Caco-2 (cell line): ENCODE measurements around the gene GABRR2. TPM values are rescaled to one million over a fixed set of nuclear protein-coding genes. Genes with fewer than 3 reads are reported as not detected.

Source experiments
- BruUV-seq: library from RNA; stranded (reverse); fragments of 400-500 nt; replicated peaks from 2 replicates; lab custom pipeline; 2021; lab: Mats Ljungman, UMichigan
- CTCF ChIA-PET: fragments of 300-600 bp; sonication (Branson Sonifier 250); formaldehyde crosslinking; loops from one replicate; lab custom pipeline; 2022; ENCODE audit warnings: antibody characterized with exemption; lab: Charles Lee
- POLR2A ChIA-PET: fragments of 300-600 bp; sonication (Branson Sonifier 250); formaldehyde crosslinking; loops from one replicate; lab custom pipeline; 2022; ENCODE audit warnings: antibody characterized with exemption; lab: Charles Lee
- DNase-seq, 2 experiments: peaks; one replicate each; pipeline versions ENCODE4 v3.0.0 to v3.0.0-alpha.2; 2020 to 2022
- H3K27me3 ChIP-seq: replicated peaks from 2 replicates; pipeline ENCODE4 v1.6.0; 2011; ENCODE audit warnings: low read length; ENCODE audit not compliant: control insufficient read depth, insufficient read depth
- H3K36me3 ChIP-seq: 2 replicates; pipeline ENCODE4 v1.5.1; 2011; ENCODE audit warnings: low read length; ENCODE audit not compliant: control insufficient read depth, insufficient read depth
- H3K4me1 ChIP-seq: fragments of 250-450 bp; sonication (Bioruptor Pico); 2 replicates; pipeline ENCODE4 v1.5.1; 2020; ENCODE audit warnings: mild to moderate bottlenecking
- H3K4me3 ChIP-seq: 2 replicates; pipeline ENCODE4 v1.5.1; 2011; ENCODE audit warnings: low read depth, mild to moderate bottlenecking, control low read depth, low read length
- H3K9me3 ChIP-seq: fragments of 250-450 bp; sonication (Bioruptor Pico); 2 replicates; pipeline ENCODE4 v1.5.1; 2020; ENCODE audit warnings: mild to moderate bottlenecking, moderate library complexity
- H3K27ac Mint-ChIP-seq: one replicate; pipeline ENCODE4 v1.8.0; 2022; ENCODE audit warnings: mixed read lengths; ENCODE audit not compliant: unreplicated experiment
- H3K27me3 Mint-ChIP-seq: one replicate; pipeline ENCODE4 v1.8.0; 2022; ENCODE audit warnings: mixed read lengths; ENCODE audit not compliant: insufficient read depth, unreplicated experiment
- H3K36me3 Mint-ChIP-seq: one replicate; pipeline ENCODE4 v1.8.0; 2022; ENCODE audit warnings: mild to moderate bottlenecking, mixed read lengths; ENCODE audit not compliant: insufficient read depth, unreplicated experiment
- H3K4me1 Mint-ChIP-seq: one replicate; pipeline ENCODE4 v1.8.0; 2022; ENCODE audit warnings: low read depth, mixed read lengths; ENCODE audit not compliant: unreplicated experiment
- H3K4me3 Mint-ChIP-seq: one replicate; pipeline ENCODE4 v1.8.0; 2022; ENCODE audit warnings: mild to moderate bottlenecking, moderate library complexity, mixed read lengths; ENCODE audit not compliant: unreplicated experiment
- H3K9me3 Mint-ChIP-seq: one replicate; pipeline ENCODE4 v1.8.0; 2022; ENCODE audit warnings: mixed read lengths; ENCODE audit not compliant: unreplicated experiment
- intact Hi-C: fragments of 100-400 bp; cut with micrococcal nuclease; formaldehyde crosslinking; loops from one replicate; pipeline ENCODE4 v1.10.0; 2022; ENCODE audit not compliant: unreplicated experiment
- total RNA-seq: library from RNA; stranded (reverse); gene quantifications from 2 replicates; pipeline ENCODE4 v1.2.3, GENCODE V29; 2022
- TF ChIP-seq, protein P1 (sequence below), 2 experiments: fragments of 200-600 bp in 1 of 2; IDR thresholded peaks; 1 replicate in 1 of 2; 2 replicates in 1 of 2; pipeline versions ENCODE4 v1.5.1 to v1.8.0; 2011 to 2022; ENCODE audit warnings: antibody characterized with exemption in 1 of 2, control low read depth in 1 of 2, inconsistent platforms in 1 of 2, low read depth in 1 of 2, low read length in 1 of 2, mild to moderate bottlenecking in 1 of 2, moderate library complexity in 1 of 2; ENCODE audit not compliant: insufficient read depth in 1 of 2, severe bottlenecking in 1 of 2, unreplicated experiment in 1 of 2

GABRR2 gene
- total RNA-seq, 1 experiment from 2014 or later: 0.29 TPM

DNA sequence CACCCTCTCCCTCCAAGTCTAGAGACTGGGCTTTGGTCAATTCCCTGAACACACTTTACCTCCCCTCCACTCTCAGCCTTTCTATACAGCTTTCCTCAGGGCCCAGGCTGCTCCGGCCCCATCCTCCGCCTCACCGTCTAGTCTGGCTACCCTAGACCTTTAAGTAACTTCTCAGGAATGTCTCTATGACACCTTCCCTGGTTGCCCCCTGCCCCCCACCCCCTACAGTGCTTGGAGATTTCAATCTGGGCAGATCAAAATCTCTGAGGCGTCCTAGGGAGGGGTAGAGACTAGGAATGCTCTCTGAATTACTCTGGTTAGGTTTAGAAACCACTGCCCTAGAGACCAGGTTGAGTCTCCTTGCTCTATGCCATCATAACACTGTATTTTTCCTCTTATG, 31.3 kb upstream of the GABRR2 start:
- Histone ChIP-seq H3K9me3 (no peaks in the 10 kb centered on the region), H3K4me1 (peaks cover 34% of the 10 kb centered on the region), H3K4me3 (no peak overlapping the region), H3K36me3 (no peaks in the 10 kb centered on the region), H3K27me3 (no peaks in the 10 kb centered on the region)
- H3K36me3 Mint-ChIP-seq: peaks cover 4% of the 10 kb centered on the region
- no peaks in the 10 kb centered on the region for H3K27me3 Mint-ChIP-seq
- no peak for DNase-seq
- H3K4me3 Mint-ChIP-seq: no peak overlapping the region
- peaks cover 31% of the 10 kb centered on the region for H3K4me1 Mint-ChIP-seq
- ChIA-PET POLR2A (interaction anchor here (0.6 kb wide), 1 partner anchor 13 kb away, joined by 5 read pairs; no protein-coding TSS in a partner anchor), CTCF (no interaction called here)
- intact Hi-C loops: no loop called here
- no TSS peak for BruUV-seq
- H3K9me3 Mint-ChIP-seq: no peaks in the 10 kb centered on the region
- TF ChIP-seq, protein P1, sequence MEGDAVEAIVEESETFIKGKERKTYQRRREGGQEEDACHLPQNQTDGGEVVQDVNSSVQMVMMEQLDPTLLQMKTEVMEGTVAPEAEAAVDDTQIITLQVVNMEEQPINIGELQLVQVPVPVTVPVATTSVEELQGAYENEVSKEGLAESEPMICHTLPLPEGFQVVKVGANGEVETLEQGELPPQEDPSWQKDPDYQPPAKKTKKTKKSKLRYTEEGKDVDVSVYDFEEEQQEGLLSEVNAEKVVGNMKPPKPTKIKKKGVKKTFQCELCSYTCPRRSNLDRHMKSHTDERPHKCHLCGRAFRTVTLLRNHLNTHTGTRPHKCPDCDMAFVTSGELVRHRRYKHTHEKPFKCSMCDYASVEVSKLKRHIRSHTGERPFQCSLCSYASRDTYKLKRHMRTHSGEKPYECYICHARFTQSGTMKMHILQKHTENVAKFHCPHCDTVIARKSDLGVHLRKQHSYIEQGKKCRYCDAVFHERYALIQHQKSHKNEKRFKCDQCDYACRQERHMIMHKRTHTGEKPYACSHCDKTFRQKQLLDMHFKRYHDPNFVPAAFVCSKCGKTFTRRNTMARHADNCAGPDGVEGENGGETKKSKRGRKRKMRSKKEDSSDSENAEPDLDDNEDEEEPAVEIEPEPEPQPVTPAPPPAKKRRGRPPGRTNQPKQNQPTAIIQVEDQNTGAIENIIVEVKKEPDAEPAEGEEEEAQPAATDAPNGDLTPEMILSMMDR (IDR thresholded peaks at IDR 0.05; ENCODE audit: insufficient read depth in 1 of 2, low read depth in 1 of 2, low read length in 1 of 2, severe bottlenecking in 1 of 2, unreplicated experiment in 1 of 2): no peak
- H3K27ac Mint-ChIP-seq: peak overlapping the region; percentile 46

DNA sequence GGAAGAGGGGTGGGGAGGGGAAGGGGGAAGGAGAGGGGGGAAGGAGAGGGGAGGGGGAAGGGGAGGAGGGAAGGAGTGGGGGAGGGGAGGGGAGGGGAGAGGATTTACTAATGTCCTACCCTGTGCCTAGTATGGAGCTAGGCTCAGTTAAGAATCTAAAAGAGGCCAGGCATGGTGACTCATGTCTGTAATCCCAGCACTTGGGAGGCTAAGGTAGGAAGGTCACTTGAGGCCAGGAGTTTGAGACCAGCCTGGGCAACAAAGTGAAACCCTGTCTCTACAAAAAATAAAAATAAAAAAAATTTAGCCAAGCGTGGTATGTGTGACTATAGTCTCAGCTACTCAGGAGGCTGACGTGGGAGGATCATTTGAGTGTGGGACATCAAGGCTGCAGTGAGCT, 24.5 kb upstream of the GABRR2 start:
- POLR2A ChIA-PET: no interaction called here

DNA sequence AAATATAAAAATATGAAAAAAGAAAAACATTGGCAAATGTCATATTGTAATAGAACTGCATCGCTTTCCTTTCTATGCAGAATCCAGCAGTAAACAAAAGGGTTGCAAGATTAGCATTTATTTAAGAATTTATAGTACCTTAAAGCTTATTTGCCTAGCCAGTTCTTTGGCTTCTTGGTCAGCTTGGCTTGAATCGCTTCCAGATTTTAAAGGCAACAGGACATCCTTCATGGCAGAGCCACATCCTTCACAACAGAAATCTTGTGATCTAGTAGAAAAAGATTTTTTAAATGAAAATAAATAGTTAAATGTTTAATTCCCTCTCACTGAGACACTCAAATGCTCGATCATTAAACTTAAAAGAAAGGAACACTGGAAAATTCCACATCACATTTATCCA, 20.1 kb upstream of the GABRR2 start:
- TF ChIP-seq, protein P1 (IDR thresholded peaks at IDR 0.05; ENCODE audit: insufficient read depth in 1 of 2, low read depth in 1 of 2, low read length in 1 of 2, severe bottlenecking in 1 of 2, unreplicated experiment in 1 of 2): no peak
- ChIA-PET POLR2A (no interaction called here), CTCF (no interaction called here)
- Mint-ChIP-seq H3K36me3 (peaks cover 35% of the 10 kb centered on the region), H3K9me3 (no peaks in the 10 kb centered on the region), H3K4me3 (no peak overlapping the region), H3K27me3 (no peaks in the 10 kb centered on the region), H3K27ac (no peak overlapping the region), H3K4me1 (no peaks in the 10 kb centered on the region)
- intact Hi-C loops: no loop called here
- H3K4me3 ChIP-seq: no peak overlapping the region
- no TSS peak for BruUV-seq
- H3K27me3 ChIP-seq: no peaks in the 10 kb centered on the region
- no peaks in the 10 kb centered on the region for H3K9me3 ChIP-seq
- H3K4me1 ChIP-seq: no peaks in the 10 kb centered on the region
- DNase-seq: no peak
- no peaks in the 10 kb centered on the region; the same call in 1 of the 2 replicates for H3K36me3 ChIP-seq

More for the DNA sequence above, 24.5 kb upstream of the GABRR2 start:
- CTCF ChIA-PET: no interaction called here
- intact Hi-C loops: no loop called here
- Mint-ChIP-seq H3K9me3 (no peaks in the 10 kb centered on the region), H3K27ac (no peak overlapping the region), H3K4me3 (no peak overlapping the region), H3K4me1 (no peaks in the 10 kb centered on the region), H3K27me3 (no peaks in the 10 kb centered on the region), H3K36me3 (peaks cover 43% of the 10 kb centered on the region)
- Histone ChIP-seq H3K36me3 (no peaks in the 10 kb centered on the region; the same call in 1 of the 2 replicates), H3K4me3 (no peak overlapping the region), H3K27me3 (no peaks in the 10 kb centered on the region), H3K4me1 (no peaks in the 10 kb centered on the region), H3K9me3 (no peaks in the 10 kb centered on the region)
- BruUV-seq: no TSS peak
- no peak for DNase-seq
- TF ChIP-seq, protein P1 (IDR thresholded peaks at IDR 0.05; ENCODE audit: insufficient read depth in 1 of 2, low read depth in 1 of 2, low read length in 1 of 2, severe bottlenecking in 1 of 2, unreplicated experiment in 1 of 2): no peak
